Activated CD4-positive, alpha-beta T cell treated with anti-CD3 and anti-CD28 coated beads, Interleukin-2, amount 10 ng/mL, durations not matched to agents 7 days and 5 days (primary cell): ENCODE data around the gene C11orf91. TPM values are rescaled to one million over a fixed set of nuclear protein-coding genes. Genes with fewer than 3 reads are reported as not detected.

ENCODE experiments used
- total RNA-seq, 2 experiments: library from RNA; stranded (reverse); gene quantifications; one replicate each; pipeline ENCODE4 v1.2.3, GENCODE V29; 2021

The C11orf91 gene
- total RNA-seq, 2 experiments from 2014 or later: 0.25 to 0.27 TPM

Other genes starting within 250 kb of the C11orf91 start
- 10 to 100 TPM; 97.2 to 97.4 TPM for gene CD59, start 35.6 kb upstream of the C11orf91 start, total RNA-seq
- 10 to 100 TPM; 22.7 to 24.2 TPM for gene FBXO3, start 73.7 kb upstream of the C11orf91 start, total RNA-seq
- gene LMO2, start 191.2 kb upstream of the C11orf91 start, total RNA-seq: not detected